Kidney (tissue), 14 donors: ENCODE data around the gene ERP44. TPM values are rescaled to one million over a fixed set of nuclear protein-coding genes. Genes with fewer than 3 reads are reported as not detected.

Experiments
- DNase-seq, 5 donors: peaks; one replicate each; pipeline ENCODE4 v3.0.0-alpha.2; 2013 to 2020
- FAIRE-seq: peaks from 2 replicates; lab custom pipeline; 2012; peaks lifted over from hg19 to GRCh38; lab: Jason Lieb, UNC
- H3K27ac ChIP-seq, 2 donors: one replicate each; pipeline ENCODE4 v1.7.0; 2013; ENCODE audit warnings: low read depth in 2 of 2, low read length in 2 of 2, inconsistent platforms in 1 of 2
- H3K27me3 ChIP-seq: one replicate; pipeline ENCODE4 v1.7.1; 2013; ENCODE audit warnings: low read length, inconsistent platforms; ENCODE audit not compliant: control insufficient read depth, insufficient read depth
- H3K36me3 ChIP-seq, 3 donors: one replicate each; pipeline versions ENCODE4 v1.7.0 to v1.7.1; 2013; ENCODE audit warnings: low read length in 3 of 3, control low read depth in 1 of 3, inconsistent platforms in 1 of 3; ENCODE audit not compliant: insufficient read depth in 3 of 3, control insufficient read depth in 2 of 3
- H3K4me1 ChIP-seq, 3 donors: one replicate each; pipeline versions ENCODE4 v1.7.0 to v1.7.1; 2013; ENCODE audit warnings: low read length in 3 of 3, inconsistent platforms in 1 of 3, low read depth in 1 of 3; ENCODE audit not compliant: control insufficient read depth in 2 of 3, insufficient read depth in 2 of 3
- H3K4me3 ChIP-seq, 3 donors: one replicate each; pipeline versions ENCODE4 v1.7.0 to v1.8.1; 2013; ENCODE audit warnings: low read length in 3 of 3, control low read depth in 1 of 3, inconsistent platforms in 1 of 3
- H3K9ac ChIP-seq, 3 donors: one replicate each; pipeline versions ENCODE4 v1.7.0 to v1.7.1; 2013; ENCODE audit warnings: low read length in 3 of 3, control low read depth in 1 of 3, inconsistent platforms in 1 of 3
- H3K9me3 ChIP-seq, 3 donors: one replicate each; pipeline versions ENCODE4 v1.7.0 to v1.7.1; 2013; ENCODE audit warnings: low read length in 3 of 3, control low read depth in 1 of 3, inconsistent platforms in 1 of 3; ENCODE audit not compliant: control insufficient read depth in 2 of 3, insufficient read depth in 1 of 3
- CTCF ChIP-seq: IDR thresholded peaks from 3 replicates; pipeline ENCODE4 v1.5.1; 2012; ENCODE audit warnings: mild to moderate bottlenecking, moderate library complexity, borderline replicate concordance; ENCODE audit not compliant: insufficient read depth; ENCODE audit errors: extremely low read depth
- intact Hi-C: fragments of 100-400 bp; cut with DNase I; formaldehyde crosslinking; loops from one replicate; pipeline ENCODE4 v1.11.1; 2022
- polyA plus RNA-seq: library from polyadenylated mRNA; stranded (reverse); fragments of 350-450 nt; fragmentation: Illumina TruSeq; extraction: RNeasy Lipid Tissue Mini Kit (QIAGEN cat#74804); gene quantifications from one replicate; pipeline ENCODE4 v1.2.3, GENCODE V29; 2014; ENCODE audit warnings: low read depth, low replicate concordance; ENCODE audit not compliant: insufficient read depth
- total RNA-seq: library from RNA; stranded (reverse); fragmentation: NEBNext Ultra II Directional; extraction: Animal tissue kit (Norgen Biotek cat#: 25700); gene quantifications from one replicate; pipeline ENCODE4 v1.2.1, GENCODE V29; 2021
- donor health status: control.
- donor health status: control.
- donor health status: control.
- donor health status: control.
- donor health status: control.
- donor health status: DM: yes; HTN: yes; CAD: no.
- donor health status: Normal renal cell carcinoma (clear cell type).

ERP44 gene
- total and polyA plus RNA-seq, 2 donors from 2014 or later: 22.3 to 24.1 TPM

DNA sequence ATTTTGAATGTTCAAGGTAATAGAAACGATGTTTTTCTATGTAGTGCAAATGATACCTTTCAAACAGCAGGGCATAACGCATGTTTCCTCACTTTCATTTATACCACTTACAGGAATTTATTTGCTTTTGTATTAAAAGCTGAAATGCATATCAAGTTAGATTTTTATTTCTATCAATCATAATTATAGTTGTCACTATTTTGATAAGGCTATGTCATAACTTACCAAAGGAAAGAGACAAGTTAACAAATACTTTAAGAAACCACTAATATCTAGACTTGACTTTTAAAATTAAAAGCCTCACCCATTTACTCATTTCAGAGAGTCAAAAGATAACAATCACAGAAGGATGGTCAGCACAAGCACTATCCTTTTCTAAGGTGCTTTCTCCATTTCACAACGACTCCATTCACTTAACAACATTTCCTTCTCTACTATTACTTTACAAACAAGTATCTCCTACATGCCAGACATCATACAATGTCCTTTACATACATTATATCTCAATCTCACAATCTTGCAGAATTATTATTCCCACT lies 12.6 kb downstream of the ERP44 start:
- peaks cover 0 to 6% (median 0%) of the 10 kb centered on the region in 3 donors for H3K4me1 ChIP-seq
- intact Hi-C loops: no loop called here
- FAIRE-seq: no peak

DNA sequence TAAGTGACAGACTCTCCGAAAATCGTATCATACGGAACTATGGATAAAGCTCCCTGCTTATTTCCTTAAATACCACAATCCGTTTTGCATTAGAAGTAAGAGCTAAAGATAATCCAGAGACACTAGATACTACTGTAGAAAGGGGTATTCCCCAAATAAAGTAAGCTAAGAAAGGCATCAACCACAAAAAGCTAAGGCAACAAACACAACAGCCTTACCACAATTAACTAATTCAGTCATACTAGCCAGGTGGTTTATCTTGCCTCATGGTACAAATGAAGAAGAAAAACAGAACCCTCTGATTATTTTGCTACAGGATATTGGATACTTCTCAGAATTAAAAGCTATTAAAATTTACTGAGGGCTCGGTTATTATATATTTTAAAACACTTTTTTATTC lies 14.1 kb downstream of the ERP44 start:
- FAIRE-seq: no peak
- H3K27ac ChIP-seq: no peak overlapping the region
- no peaks in the 10 kb centered on the region for H3K27me3 ChIP-seq
- H3K4me3 ChIP-seq: no peak overlapping the region
- intact Hi-C loops: no loop called here
- no peak for TF ChIP-seq CTCF
- DNase-seq: no peak
- no peaks in the 10 kb centered on the region for H3K36me3 ChIP-seq
- H3K4me1 ChIP-seq: peaks cover 0 to 7% (median 0%) of the 10 kb centered on the region in 3 donors
- no peak overlapping the region for H3K9ac ChIP-seq
- H3K9me3 ChIP-seq: no peaks in the 10 kb centered on the region

More for the DNA sequence above, 12.6 kb downstream of the ERP44 start:
- Histone ChIP-seq H3K4me3 (no peak overlapping the region), H3K36me3 (no peaks in the 10 kb centered on the region), H3K27me3 (no peaks in the 10 kb centered on the region), H3K27ac (no peak overlapping the region), H3K9me3 (no peaks in the 10 kb centered on the region), H3K9ac (no peak overlapping the region)
- DNase-seq: no peak
- no peak for TF ChIP-seq CTCF

DNA sequence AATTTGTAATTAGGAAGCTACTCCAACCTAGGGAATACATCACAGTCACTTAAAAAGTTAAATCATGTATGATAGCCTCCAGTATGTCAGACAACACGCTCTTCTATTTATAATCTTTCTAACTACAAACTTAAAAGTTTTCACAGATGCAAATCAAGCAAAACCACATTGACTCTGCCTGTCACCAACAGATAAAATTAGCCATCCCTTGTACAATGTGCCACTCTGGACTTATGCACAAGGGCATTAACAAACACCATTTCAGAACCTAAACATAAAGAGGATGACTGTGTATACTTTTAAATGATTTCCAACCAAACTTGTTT lies 14.7 kb downstream of the ERP44 start:
- no peak for DNase-seq
- no peak for TF ChIP-seq CTCF
- H3K9me3 ChIP-seq: no peaks in the 10 kb centered on the region
- no peak overlapping the region for H3K27ac ChIP-seq
- intact Hi-C loops: no loop called here
- H3K27me3 ChIP-seq: no peaks in the 10 kb centered on the region
- no peak for FAIRE-seq
- H3K9ac ChIP-seq: no peak overlapping the region
- no peak overlapping the region for H3K4me3 ChIP-seq
- peaks cover 0 to 7% (median 0%) of the 10 kb centered on the region in 3 donors for H3K4me1 ChIP-seq
- H3K36me3 ChIP-seq: no peaks in the 10 kb centered on the region
